Hepatocyte (in vitro differentiated cells): ENCODE results near the gene POU4F3. TPM values are rescaled to one million over a fixed set of nuclear protein-coding genes. Genes with fewer than 3 reads are reported as not detected.
A peak's percentile ranks its signal among the peaks of the same experiment; 100 is the strongest.

ENCODE experiments used
- DNase-seq: peaks from one replicate; pipeline ENCODE4 v3.0.0-alpha.2; 2016; ENCODE audit warnings: low spot score
- H2AFZ ChIP-seq: fragments of 200-600 bp; sonication (generic); 2 replicates; pipeline ENCODE4 v1.6.0; 2016; ENCODE audit warnings: antibody characterized with exemption, mild to moderate bottlenecking
- H3K27ac ChIP-seq: fragments of 200-600 bp; sonication (generic); 2 replicates; pipeline ENCODE4 v1.5.1; 2016; ENCODE audit warnings: mild to moderate bottlenecking
- H3K27me3 ChIP-seq: fragments of 200-600 bp; sonication (generic); 2 replicates; pipeline ENCODE4 v1.6.1; 2016
- H3K36me3 ChIP-seq: fragments of 200-600 bp; sonication (generic); replicated peaks from 2 replicates; pipeline ENCODE4 v1.5.1; 2016; ENCODE audit warnings: low read depth; ENCODE audit not compliant: insufficient read depth
- H3K4me1 ChIP-seq: fragments of 200-600 bp; sonication (generic); 2 replicates; pipeline ENCODE4 v1.5.1; 2016; ENCODE audit warnings: mild to moderate bottlenecking, moderate library complexity; ENCODE audit not compliant: insufficient read depth
- H3K4me2 ChIP-seq: fragments of 200-600 bp; sonication (generic); 2 replicates; pipeline ENCODE4 v1.6.0; 2016
- H3K4me3 ChIP-seq: fragments of 200-600 bp; sonication (generic); 2 replicates; pipeline ENCODE4 v1.5.1; 2016; ENCODE audit warnings: mild to moderate bottlenecking
- H3K79me2 ChIP-seq: fragments of 200-600 bp; sonication (generic); 2 replicates; pipeline ENCODE4 v1.6.0; 2017; ENCODE audit warnings: mild to moderate bottlenecking
- H3K9me2 ChIP-seq: fragments of 200-600 bp; sonication (generic); replicated peaks from 2 replicates; pipeline ENCODE4 v1.6.0; 2017; ENCODE audit warnings: mild to moderate bottlenecking; ENCODE audit not compliant: insufficient read depth
- H3K9me3 ChIP-seq: fragments of 200-600 bp; sonication (generic); 2 replicates; pipeline ENCODE4 v1.5.1; 2016; ENCODE audit warnings: low read depth, mild to moderate bottlenecking
- H4K20me1 ChIP-seq: fragments of 200-600 bp; sonication (generic); 2 replicates; pipeline ENCODE4 v1.6.0; 2016; ENCODE audit warnings: mild to moderate bottlenecking; ENCODE audit not compliant: insufficient read depth, poor library complexity, severe bottlenecking
- EZH2 ChIP-seq: fragments of 200-600 bp; sonication (generic); IDR thresholded peaks from 2 replicates; pipeline ENCODE4 v1.6.1; 2016; ENCODE audit warnings: antibody characterized with exemption, mild to moderate bottlenecking, borderline replicate concordance
- EZH2phosphoT487 ChIP-seq: fragments of 200-600 bp; sonication (generic); IDR thresholded peaks from one replicate; pipeline ENCODE4 v1.6.1; 2018; ENCODE audit warnings: antibody characterized with exemption, mild to moderate bottlenecking, low read depth, moderate library complexity; ENCODE audit not compliant: unreplicated experiment, severe bottlenecking
- WGBS: methylation state at CpG from one replicate; pipeline ENCODE4 v1.1.6; 2016; ENCODE audit warnings: low lambda C conversion rate; ENCODE audit errors: missing lambda C conversion rate; 5-methylcytosine and 5-hydroxymethylcytosine counted together
- polyA plus RNA-seq: library from polyadenylated mRNA; unstranded; fragments of >200 nt; fragmentation: Nextera tagmentation; extraction: Ambion mirVana; gene quantifications from 2 replicates; pipeline ENCODE4 v1.2.1, GENCODE V29; 2016
- total RNA-seq: library from RNA; depleted of rRNA; stranded (reverse); fragments of >200 nt; gene quantifications from 2 replicates; pipeline ENCODE4 v1.2.3, GENCODE V29; 2014
- TF ChIP-seq, protein P1 (sequence below): fragments of 200-600 bp; sonication (generic); IDR thresholded peaks from 2 replicates; pipeline ENCODE4 v1.5.1; 2016; ENCODE audit warnings: antibody characterized with exemption, mild to moderate bottlenecking; ENCODE audit not compliant: poor library complexity

POU4F3 gene
- total and polyA plus RNA-seq, 2 experiments from 2014 or later: not detected

GRCh38 chr5:146306838-146307237, 31.8 kb upstream of the POU4F3 start:
- H3K9me2 ChIP-seq: no peaks in the 10 kb centered on the region
- H3K27ac ChIP-seq: no peak overlapping the region
- no peaks in the 10 kb centered on the region for H3K9me3 ChIP-seq
- H3K4me3 ChIP-seq: no peak overlapping the region
- no peaks in the 10 kb centered on the region for H3K36me3 ChIP-seq
- no peak overlapping the region for H2AFZ ChIP-seq
- DNase-seq: peak; percentile 4
- H3K79me2 ChIP-seq: no peaks in the 10 kb centered on the region
- no peaks in the 10 kb centered on the region for H3K4me1 ChIP-seq
- 31% methylated on average over 1 of the region's 1 CpG for WGBS
- H3K27me3 ChIP-seq: peaks cover 5% of the 10 kb centered on the region
- no peaks in the 10 kb centered on the region for H4K20me1 ChIP-seq
- TF ChIP-seq, protein P1, sequence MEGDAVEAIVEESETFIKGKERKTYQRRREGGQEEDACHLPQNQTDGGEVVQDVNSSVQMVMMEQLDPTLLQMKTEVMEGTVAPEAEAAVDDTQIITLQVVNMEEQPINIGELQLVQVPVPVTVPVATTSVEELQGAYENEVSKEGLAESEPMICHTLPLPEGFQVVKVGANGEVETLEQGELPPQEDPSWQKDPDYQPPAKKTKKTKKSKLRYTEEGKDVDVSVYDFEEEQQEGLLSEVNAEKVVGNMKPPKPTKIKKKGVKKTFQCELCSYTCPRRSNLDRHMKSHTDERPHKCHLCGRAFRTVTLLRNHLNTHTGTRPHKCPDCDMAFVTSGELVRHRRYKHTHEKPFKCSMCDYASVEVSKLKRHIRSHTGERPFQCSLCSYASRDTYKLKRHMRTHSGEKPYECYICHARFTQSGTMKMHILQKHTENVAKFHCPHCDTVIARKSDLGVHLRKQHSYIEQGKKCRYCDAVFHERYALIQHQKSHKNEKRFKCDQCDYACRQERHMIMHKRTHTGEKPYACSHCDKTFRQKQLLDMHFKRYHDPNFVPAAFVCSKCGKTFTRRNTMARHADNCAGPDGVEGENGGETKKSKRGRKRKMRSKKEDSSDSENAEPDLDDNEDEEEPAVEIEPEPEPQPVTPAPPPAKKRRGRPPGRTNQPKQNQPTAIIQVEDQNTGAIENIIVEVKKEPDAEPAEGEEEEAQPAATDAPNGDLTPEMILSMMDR: no peak
- TF ChIP-seq EZH2phosphoT487 (no peak), EZH2 (no peak)
- no peak overlapping the region for H3K4me2 ChIP-seq

DNA sequence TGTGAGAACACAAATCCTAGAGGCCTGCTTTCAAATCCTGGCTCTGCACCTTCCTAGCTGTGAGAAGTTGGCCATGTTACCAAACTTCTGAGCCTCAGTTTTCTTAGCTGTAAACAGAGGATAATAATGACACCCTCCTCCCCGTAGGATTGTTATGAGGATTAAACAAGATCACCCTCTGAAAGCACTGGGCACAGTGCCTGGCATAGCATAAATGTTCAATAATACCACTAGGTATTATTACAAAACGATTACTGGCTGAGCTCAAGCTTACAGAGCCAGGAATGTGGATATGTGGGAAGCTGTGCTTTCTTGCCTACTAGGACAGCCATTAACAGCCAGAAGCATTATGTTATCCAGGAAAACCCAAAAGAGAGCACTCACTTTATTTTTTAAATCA, 30.8 kb upstream of the POU4F3 start:
- H2AFZ ChIP-seq: no peak overlapping the region
- peaks cover 5% of the 10 kb centered on the region for H3K27me3 ChIP-seq
- 71% methylated on average over 2 of the region's 2 CpGs for WGBS
- H3K9me3 ChIP-seq: no peaks in the 10 kb centered on the region
- no peak for DNase-seq
- no peaks in the 10 kb centered on the region for H4K20me1 ChIP-seq
- H3K79me2 ChIP-seq: no peaks in the 10 kb centered on the region
- H3K4me2 ChIP-seq: no peak overlapping the region
- TF ChIP-seq EZH2phosphoT487 (no peak), EZH2 (no peak)
- TF ChIP-seq, protein P1: no peak
- no peak overlapping the region for H3K27ac ChIP-seq
- no peak overlapping the region for H3K4me3 ChIP-seq
- H3K36me3 ChIP-seq: no peaks in the 10 kb centered on the region
- H3K4me1 ChIP-seq: no peaks in the 10 kb centered on the region
- no peaks in the 10 kb centered on the region for H3K9me2 ChIP-seq

- Histone ChIP-seq H3K9me2 (no peaks in the 10 kb centered on the region), H3K27me3 (peaks cover 9% of the 10 kb centered on the region), H3K9me3 (no peaks in the 10 kb centered on the region), H2AFZ (no peak overlapping the region), H3K4me2 (no peak overlapping the region), H3K4me3 (no peak overlapping the region), H4K20me1 (no peaks in the 10 kb centered on the region), H3K27ac (no peak overlapping the region), H3K36me3 (no peaks in the 10 kb centered on the region), H3K4me1 (no peaks in the 10 kb centered on the region), H3K79me2 (no peaks in the 10 kb centered on the region)
- TF ChIP-seq EZH2phosphoT487 (no peak), EZH2 (no peak)
- TF ChIP-seq, protein P1: no peak
- DNase-seq: no peak
These were observed 28.1 kb upstream of the POU4F3 start for GRCh38 chr5:146310540-146310939.

GRCh38 chr5:146311278-146311677, 27.4 kb upstream of the POU4F3 start:
- DNase-seq: no peak
- peaks cover 9% of the 10 kb centered on the region for H3K27me3 ChIP-seq
- WGBS: 85% methylated on average over 5 of the region's 5 CpGs

More at GRCh38 chr5:146311278-146311677, 27.4 kb upstream of the POU4F3 start:
- H2AFZ ChIP-seq: no peak overlapping the region
- no peaks in the 10 kb centered on the region for H3K36me3 ChIP-seq
- H3K79me2 ChIP-seq: no peaks in the 10 kb centered on the region
- TF ChIP-seq EZH2phosphoT487 (no peak), EZH2 (no peak)
- TF ChIP-seq, protein P1: no peak
- no peak overlapping the region for H3K4me2 ChIP-seq
- no peaks in the 10 kb centered on the region for H3K4me1 ChIP-seq
- H3K4me3 ChIP-seq: no peak overlapping the region
- H3K9me2 ChIP-seq: no peaks in the 10 kb centered on the region
- no peaks in the 10 kb centered on the region for H3K9me3 ChIP-seq
- H4K20me1 ChIP-seq: no peaks in the 10 kb centered on the region
- no peak overlapping the region for H3K27ac ChIP-seq
